ENCODE measurements around the gene TOR1A. TPM values are rescaled to one million over a fixed set of nuclear protein-coding genes. Genes with fewer than 3 reads are reported as not detected.
A peak's percentile ranks its signal among the peaks of the same experiment; 100 is the strongest.

TOR1A gene
- total RNA-seq, 4 donors from 2014 or later = 26.3 to 44.7 (median 37.7) TPM

- intact Hi-C loops (cut with DNase I; ENCODE audit: low total_unique reads) = no loop called here
- 18 to 36% methylated on average over 14 of the region's 26 CpGs for WGBS, 2 donors
- TF ChIP-seq POLR2A (IDR thresholded peaks at IDR 0.05) (no peak), CTCF (IDR thresholded peaks at IDR 0.05) (no peak)
- H3K4me3 ChIP-seq (ENCODE audit: low read depth, poor library complexity, severe bottlenecking) = peak overlapping the region; percentile 16
- no peak for DNase-seq (ENCODE audit: low spot score in 2 of 2)
Observed at GRCh38 chr9:129822898-129823541, 916 bp downstream of the TOR1A start.

DNA sequence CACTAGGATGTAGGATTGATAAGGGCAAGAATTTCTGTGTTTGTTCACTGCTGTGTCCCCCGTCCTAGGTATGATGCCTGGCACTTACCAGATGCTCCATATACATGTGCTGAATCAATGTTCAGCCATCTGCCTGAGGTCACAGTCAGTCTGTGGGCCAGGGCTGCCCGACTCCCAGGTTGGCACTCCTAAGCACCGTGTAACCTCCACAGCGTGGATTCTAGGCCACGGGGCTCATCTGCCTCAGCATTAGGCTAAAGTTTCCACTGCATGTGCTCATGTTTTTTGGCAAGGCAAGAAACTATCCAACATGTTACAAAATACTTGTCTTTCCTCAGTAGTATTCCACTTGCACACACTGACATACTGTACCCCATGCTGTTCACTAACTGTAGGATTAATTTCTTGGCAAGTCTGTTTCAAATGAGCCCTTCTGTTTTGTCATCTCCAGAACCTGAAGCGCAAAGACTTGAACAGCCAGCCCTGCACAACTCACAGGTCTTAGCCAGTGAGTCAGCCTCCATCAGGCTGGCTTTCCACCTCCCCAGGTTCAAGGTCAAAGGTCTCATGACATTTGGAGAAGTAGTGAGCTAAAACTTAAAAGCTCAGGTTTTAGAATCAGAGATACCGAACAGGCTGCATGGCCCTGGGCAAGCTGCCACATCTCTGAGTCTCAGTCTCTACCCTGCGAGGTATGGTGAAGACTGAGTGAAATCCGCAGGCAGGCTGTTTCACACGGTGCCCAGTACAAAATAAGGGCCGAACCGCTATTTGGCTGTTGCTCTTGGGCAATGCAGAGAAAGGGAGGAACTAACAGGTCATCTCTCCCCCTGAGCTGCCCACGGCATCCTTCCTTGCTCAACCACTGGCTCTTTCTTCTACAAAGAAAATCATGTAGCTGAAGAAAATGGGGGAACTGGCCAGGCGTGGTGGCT, 7.2 kb downstream of the TOR1A start:
- no peak for DNase-seq (ENCODE audit: low spot score in 2 of 2)
- intact Hi-C loops (cut with DNase I; ENCODE audit: low total_unique reads) = no loop called here
- 84 to 93% methylated on average over 14 of the region's 14 CpGs for WGBS, 2 donors
- H3K4me3 ChIP-seq (ENCODE audit: low read depth, poor library complexity, severe bottlenecking) = no peak overlapping the region
- TF ChIP-seq CTCF (IDR thresholded peaks at IDR 0.05) (no peak), POLR2A (IDR thresholded peaks at IDR 0.05) (no peak)

DNA sequence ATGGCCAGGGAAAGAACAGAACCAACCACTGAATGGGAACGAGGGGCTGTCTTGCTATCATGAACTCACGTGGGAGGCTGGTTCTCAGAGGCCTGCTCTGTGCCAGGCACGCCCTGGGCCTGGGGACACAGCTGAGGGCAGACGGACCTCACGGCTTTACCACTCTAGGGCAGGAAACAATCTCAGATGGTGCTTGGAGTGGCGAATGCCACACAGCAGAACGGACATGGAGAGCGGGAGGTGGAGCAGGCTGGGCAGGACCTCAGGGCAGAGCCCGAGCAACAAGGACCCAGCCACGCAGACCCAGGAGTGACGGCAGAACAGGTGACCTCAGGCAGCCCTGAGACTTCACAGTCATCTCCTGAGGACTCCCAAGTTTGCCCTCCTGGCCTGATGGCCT, 8.7 kb downstream of the TOR1A start:
- 80 to 89% methylated on average over 11 of the region's 11 CpGs for WGBS, 2 donors

DNA sequence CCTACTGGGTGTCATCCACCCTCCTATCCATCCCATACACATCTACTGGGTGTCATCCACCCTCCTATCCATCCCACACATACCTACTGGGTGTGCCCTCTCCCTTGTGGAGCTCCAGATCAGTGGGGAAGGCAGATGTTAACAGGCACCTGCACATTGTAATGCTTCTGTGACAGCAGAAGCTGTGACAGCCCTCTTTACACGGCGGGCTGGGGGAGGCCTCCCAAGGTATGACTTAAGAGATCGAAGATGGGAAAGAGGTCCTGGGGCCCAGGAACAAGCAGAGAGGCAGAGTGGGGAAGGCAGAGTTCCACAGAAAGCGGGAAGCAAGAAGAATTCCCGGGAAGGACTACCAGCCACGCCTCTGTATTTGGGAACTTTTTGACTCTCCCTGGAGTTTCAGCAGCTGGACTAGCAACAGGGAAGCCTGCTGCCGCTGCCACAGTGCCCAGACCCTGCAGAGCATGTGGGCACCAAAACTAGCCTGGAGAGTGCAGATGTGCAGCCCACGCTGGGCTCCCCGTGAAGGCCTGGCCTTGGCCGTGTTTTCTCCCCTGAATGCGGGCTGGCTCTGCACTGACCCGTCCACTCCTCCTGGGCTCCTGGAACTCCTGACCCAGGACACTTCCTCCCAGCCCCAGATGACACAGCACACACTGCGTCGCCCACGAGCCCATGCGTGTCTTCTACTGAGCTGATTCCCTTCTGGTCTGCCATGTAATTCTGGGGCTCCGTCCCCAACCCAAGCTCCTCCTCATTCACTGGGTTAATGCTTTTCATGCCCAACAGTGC, 9.3 kb downstream of the TOR1A start:
- 85 to 89% methylated on average over 17 of the region's 17 CpGs for WGBS, 2 donors

More for the DNA sequence above, 8.7 kb downstream of the TOR1A start:
- no peak for TF ChIP-seq CTCF (IDR thresholded peaks at IDR 0.05)
- no peak for TF ChIP-seq POLR2A (IDR thresholded peaks at IDR 0.05)
- intact Hi-C loops (cut with DNase I; ENCODE audit: low total_unique reads) = no loop called here
- H3K4me3 ChIP-seq (ENCODE audit: low read depth, poor library complexity, severe bottlenecking) = no peak overlapping the region
- no peak for DNase-seq (ENCODE audit: low spot score in 2 of 2)

More for the DNA sequence above, 9.3 kb downstream of the TOR1A start:
- no peak for DNase-seq (ENCODE audit: low spot score in 2 of 2)
- no peak overlapping the region for H3K4me3 ChIP-seq (ENCODE audit: low read depth, poor library complexity, severe bottlenecking)
- TF ChIP-seq POLR2A (IDR thresholded peaks at IDR 0.05) (no peak), CTCF (IDR thresholded peaks at IDR 0.05) (no peak)
- intact Hi-C loops (cut with DNase I; ENCODE audit: low total_unique reads) = no loop called here

Measured in lower leg skin (tissue), 4 donors.